Hippocampal formation (tissue), 2 donors: ENCODE measurements around the gene SAFB2.
A peak's percentile ranks its signal among the peaks of the same experiment; 100 is the strongest.

Experiments used
- DNase-seq, 2 donors: peaks; one replicate each; lab custom pipeline; 2025; lab: John Stamatoyannopoulos, UW

Gene SAFB2

DNA sequence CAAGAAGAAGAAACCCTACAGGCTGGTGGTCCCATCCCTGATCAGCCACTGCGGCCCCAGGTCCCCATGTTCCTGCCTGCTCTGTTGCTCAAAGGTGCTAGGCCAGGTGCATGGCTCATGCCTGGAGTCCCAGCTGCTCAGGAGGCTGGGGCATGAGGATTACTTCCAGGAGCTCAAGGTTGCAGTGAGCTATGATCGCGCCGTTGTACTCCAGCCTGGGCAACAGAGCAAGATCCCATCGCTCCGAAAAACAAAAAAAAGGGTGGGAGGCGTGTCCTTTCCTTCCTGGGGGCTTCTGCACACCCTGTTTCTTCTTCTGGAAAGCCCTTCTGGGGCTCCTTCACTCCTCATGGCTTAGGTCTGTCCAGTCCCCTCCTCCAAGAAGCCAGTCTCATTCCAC, 42.9 kb downstream of the SAFB2 start:
- no peak for DNase-seq

DNA sequence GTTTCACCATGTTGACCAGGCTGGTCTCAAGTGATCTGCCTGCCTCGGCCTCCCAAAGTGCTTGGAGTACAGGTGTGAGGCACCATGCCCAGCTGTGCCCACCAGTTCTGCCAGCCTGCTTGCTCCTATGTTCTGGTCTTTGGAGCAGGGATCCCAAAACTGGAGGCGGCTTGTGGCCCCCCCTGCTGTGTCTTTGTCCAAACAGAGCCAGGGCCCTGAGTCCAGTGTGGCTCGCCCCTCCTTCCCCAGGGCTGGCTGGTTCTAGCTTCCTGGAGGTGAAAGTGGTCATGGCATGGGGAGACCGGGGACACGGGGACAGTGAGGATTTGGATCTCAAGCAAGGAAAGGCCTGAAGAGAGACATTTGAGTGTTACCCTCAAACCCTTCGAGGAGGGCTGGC, 43.3 kb downstream of the SAFB2 start:
- no peak for DNase-seq

DNA sequence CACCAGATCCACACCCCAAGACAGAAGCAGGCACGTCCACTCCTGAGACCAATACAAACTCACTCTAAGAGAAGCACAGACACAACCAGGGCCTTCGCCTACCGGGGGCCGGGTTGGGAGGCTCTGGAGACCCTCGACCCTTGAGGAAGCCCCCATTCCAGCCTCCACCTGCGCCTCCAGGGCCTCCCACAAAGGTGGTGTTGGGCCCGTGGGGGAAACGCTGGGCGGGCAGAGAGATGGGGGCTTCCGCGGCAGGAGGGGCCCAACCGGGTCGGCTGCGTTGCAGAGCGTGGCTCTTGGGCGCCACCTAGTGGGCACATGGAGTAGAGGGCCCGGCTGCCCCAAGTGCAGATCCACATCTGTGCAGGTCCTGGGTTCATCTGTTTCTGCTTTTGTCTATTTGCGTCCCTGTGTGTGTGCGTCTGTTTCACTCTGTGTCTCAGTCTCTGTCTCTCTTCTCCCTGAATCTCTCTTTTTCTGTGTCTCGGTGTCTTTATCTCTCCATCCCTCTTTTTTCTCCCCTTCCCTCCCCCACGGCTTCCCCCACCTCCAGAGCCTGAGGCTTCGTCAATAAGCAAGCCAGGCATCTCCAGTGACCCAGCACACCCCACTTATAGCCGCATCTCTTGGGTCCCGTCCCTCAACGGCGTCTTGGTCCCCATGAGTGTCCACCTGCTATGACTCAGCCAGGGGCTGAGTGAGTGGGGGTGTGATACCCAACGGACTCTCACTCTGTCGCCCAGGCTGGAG, 44.3 kb downstream of the SAFB2 start:
- peak in 1 of 2 donors; percentile 33 for DNase-seq

DNA sequence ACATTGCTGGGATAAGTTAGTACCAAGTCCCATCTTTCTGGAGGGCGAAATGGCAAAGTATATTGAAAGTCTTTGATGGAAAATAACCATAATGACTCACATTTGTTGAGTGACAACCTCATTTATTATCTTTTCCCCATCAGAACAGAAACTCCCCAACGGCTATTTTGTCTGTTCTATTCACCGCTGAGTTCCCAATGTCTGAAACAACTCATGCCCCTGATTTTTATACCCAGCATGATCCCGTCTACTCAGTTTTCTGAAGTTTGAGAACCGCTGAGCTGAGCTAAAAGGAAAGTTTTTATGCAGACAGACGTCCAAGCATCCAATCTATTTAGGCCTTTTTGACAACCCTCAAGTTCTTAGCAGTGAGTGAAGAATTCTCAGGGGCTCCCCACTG, 47.0 kb downstream of the SAFB2 start:
- no peak for DNase-seq

DNA sequence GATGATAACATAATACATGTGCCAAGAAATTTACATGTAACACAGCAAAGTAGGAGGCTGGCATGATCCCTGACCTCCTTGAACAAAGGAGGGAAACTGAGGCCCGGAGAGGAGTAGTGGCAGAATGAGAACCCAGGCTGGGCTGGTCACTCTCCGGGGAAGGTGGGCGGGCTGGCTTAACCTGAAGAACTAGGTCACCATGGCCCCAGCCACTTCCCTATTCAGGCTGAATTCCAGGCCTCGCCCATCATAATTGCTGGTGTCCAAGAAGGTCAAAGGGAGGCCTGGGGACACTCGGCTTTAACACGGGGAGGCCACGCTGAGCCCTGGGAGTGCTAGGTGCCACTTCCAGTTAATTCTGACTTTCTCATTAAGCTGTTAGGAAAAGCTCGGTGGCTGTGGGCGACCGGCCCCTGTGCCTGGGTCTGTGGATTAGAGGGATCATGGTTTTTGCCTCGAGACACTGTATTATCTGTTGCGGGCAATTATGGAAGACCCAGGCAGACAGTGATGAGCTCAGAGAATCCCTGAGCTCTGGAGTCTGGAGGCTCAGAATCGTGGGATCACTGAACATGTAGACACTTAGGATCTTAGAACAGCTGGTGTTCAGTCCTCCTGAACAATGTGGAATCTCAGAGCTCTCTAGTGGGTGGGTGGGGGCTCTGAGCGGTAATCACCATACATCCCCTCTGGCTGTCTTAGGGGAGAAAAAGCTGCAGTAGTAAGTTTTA, 49.9 kb downstream of the SAFB2 start:
- no peak for DNase-seq

DNA sequence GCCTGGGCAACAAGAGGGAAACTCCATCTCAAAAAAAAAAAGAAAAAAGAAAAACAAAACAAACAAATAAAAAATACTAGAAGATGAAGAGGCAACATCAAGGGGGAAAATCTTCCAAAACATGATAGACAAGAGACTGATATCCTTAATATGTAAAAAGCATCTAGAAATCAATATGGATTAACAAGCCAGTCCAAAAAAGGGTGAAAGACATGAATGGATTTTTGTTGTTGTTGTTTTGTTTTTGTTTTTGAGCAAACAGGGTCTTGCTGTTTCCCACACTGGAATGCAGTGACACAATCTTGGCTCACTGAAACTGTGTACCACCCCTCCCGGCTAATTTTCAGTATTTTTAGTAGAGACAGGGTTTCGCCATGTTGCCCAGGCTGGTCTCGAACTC, 50.8 kb downstream of the SAFB2 start:
- DNase-seq = no peak

DNA sequence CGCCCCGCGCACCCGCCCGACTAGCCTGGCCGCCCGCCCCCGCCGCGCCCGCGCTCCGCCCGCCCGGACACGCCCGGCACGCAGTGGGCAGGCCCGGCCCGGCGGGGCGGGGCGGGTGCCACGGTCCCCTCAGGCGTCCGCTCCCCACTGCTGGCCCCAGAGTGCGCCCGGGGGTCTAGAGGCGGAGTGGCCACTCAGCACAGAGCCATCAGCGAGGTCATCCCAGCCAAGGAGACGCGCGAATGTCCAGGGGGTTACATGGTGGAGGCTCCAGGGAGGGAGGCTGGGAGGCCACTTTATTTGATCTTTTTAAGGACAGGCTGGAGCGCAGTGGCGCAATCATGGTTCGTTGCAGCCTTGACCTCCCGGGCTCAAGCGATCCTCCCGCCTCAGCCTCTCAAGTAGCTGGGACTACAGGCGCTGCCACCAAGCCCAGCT, 54.6 kb downstream of the SAFB2 start:
- no peak for DNase-seq

DNA sequence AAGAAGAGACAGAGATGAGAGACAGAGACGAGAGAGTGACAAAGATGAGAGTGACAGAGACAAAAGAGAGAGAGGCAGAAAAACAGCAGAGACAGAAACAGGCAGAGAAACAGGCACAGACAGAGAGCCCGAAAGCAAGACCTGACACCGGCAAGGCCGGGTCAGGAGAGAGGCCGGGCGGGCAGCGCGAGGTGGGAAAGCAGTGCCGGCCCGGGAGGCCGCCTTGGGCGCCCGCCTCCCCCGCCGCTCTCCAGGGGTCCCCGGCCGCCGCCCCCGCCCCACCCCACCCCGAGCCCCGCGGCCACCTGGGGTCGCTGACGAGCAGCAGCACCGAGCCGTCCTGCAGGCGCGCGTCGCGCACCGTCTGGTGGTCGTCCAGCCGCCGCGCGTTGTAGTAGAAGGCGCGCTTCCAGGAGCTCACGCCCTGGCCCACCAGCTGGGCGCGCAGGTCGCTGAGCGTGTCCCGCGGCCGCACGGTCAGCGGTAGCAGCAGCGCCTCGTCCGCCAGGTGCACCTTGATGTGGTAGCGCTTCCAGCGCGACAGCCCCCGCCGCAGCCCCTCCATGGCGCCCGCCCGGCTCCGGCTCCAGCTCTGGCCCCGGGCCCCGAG, 55.1 kb downstream of the SAFB2 start, which contains the start of gene TINCR:
Gene TINCR, minus strand, starts transcription at position 594 of the 610 bp plus-strand sequence.
- no peak for DNase-seq

DNA sequence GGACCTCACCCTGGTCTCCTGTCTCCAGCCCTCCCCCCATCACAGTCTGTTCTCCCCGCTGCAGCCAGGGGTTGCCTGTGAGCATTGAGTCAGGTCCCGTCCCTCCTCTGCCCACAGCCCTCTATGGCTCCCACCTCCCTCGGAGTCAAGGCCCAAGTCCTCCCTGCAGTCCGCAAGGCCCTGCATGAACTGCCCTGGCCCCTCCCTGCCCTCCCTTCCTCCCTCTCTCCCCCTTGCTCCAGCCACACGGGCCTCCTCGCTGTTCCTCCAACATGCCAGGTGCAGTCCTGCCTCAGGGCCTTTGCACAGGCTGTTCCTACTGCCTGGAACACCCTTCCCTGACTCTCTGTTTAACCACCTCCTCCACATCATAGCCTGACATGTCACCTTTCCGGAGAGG, 57.6 kb downstream of the SAFB2 start:
- no peak for DNase-seq

DNA sequence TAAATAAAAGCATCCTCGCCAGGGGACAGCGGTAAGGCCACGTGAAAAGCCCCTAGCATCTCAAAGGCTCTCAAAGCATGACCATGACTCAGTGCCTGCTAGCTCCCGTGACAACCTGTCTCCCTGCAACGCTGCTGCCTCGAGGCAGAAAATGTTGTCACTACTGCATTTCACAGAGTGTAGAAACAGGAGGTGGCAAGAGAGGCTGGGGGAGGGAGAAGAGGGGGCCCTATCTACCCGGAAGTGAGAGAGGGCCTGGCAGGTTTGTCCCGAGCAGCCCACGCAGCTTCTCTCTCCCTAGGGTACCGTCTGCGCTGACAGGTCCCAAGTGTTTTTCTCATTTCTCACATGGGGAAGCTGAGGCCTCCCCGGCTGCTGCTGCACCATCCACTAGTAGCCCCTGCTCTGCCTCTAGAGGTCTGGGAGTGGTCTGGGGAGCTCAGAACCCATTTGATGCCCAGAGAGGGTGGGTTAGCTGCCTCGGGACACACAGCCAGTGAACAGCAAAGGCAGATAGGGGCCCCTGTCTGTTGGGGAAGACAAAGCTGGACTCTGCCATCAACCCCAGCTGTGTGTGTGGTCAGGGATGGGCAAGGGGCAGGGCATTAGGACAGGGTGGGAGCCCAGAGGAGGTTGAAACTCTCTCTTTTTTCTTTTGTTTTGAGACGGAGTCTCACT, 58.5 kb downstream of the SAFB2 start:
- no peak for DNase-seq

DNA sequence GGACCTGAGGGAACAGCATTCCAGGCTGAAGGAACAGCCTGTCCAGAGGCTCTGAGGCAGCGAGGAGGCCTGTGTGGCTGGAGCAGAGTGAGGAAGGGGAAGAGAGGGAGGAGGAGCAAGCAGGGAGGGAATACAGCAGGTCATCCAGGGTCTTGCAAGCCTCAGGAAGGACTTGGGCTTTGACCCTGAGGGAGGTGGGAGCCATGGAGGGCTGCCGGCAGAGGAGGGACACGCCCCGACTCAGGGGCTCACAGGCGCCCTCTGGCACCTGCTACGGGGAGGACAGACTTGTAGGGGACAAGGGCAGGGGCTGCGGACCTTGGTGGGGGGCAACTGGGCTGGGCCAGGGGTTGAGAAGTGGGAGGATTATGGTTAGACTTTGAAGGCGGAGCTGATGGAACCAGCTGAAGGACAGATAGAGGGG, 59.6 kb downstream of the SAFB2 start:
- no peak for DNase-seq

DNA sequence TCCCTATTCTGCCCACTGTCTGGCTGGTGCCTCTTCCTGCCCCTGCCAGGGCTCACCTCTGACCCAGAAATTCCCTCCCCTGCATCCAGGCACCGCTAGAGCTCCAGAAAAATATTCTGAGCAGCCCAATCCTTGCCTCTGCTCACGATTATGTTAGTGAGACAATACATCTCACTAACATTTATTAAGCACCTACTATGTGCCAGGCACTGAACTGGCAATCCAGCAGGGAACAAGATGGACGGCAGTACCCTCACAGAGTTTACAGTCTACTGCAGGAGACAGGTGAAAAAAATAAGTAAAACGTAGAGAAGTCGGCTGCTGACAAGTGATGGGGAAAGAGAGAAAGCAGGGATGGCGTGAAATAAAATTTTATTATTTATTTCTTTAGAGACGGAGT, 60.3 kb downstream of the SAFB2 start:
- DNase-seq = no peak

DNA sequence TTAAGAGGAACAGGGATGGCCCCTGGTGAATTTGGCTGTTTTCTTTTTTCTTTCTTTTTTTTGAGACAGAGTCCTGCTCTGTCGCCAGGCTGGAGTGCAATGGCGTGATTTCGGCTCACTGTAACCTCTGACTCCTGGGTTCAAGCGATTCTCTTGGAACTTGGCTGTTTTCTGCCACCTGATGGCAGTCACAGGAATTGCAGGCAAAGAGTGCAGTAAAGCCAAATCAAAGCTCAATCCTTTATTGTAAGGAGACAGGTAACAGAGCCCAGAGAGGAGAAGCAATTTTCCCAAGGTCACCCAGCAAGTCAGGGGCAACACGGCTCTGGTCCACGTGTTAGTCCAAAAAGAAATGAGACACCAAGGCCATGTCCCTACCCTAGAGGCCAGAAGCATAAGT, 61.0 kb downstream of the SAFB2 start:
- DNase-seq = no peak

DNA sequence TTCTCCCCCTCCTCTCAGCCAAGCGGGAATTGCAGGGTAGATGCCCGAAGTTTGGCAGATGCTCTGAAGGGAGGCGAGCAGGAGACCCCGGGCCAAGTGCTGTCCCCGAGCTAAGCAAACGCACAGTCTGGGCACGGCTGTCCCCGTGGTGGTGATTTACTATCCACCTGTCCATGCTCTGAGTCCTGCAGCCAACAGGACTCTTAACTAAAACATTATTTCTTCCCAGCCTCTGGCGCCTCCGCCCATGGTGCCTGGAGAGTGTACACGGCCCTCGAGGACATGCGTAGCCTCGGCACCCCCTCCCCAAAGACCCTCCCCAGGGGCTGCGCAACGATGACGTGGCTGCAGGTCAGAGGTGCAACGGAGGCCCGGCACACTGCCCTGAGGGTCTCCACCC, 62.4 kb downstream of the SAFB2 start:
- no peak for DNase-seq

DNA sequence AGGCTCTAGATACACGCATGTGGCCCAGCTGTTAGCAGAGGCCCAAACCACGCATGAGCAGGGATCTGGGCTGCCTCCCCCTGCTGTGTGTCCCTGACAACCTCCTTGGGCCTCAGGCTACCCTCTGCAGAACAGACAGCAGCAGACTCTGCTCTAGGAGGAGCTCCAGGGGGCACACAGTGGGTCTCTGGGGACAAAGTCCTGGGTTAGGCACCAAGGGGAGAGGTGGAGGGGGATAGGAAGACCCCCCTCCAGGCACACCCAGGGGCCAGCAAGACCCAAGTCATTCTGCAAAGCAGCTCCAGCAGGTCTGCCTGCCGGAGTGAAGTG, 62.8 kb downstream of the SAFB2 start:
- no peak for DNase-seq

DNA sequence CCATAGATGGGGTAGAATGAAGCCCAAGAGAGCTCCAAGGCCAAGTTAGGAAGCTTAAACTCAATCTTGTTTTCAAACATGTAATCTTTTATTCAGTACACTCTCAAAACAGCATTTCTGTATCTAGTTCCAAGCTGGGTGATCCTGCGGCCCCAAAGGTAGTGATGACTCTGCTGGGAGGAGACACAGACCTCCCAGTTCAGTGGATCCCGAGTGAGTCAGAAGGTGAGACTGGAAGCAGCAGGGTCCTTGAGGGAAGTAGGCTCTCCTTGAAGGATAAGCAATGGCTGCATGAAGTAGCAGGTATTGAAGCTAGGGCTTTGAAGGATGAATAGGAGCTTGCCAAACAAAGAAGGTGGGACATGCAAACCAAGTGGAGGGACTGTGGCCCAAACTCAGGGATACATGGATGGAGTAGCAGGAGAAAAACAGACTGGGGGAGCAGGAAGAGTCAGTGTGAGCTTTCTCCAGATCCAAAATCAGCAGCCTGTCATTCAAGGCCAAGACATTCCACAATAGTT, 64.4 kb downstream of the SAFB2 start:
- no peak for DNase-seq

DNA sequence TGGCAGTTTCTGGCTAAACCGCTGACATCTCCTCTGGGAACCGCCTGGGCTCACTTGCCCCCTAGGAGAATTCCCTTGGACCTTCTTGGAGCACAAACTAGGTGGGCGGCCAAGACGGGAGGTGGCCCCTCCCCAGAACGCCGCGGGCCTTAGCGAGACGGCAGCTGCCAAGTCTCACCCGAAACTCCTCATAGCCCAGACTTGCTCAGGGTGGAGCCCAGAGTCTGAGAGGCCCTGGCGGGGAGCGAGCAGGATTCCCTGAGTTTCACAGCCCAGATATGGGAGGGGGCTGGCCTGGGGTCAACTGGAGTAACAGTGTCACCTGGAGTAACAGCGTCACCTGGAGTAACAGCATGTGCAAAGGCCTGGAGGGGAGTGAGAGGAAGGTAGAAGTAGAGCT, 64.9 kb downstream of the SAFB2 start:
- no peak for DNase-seq

DNA sequence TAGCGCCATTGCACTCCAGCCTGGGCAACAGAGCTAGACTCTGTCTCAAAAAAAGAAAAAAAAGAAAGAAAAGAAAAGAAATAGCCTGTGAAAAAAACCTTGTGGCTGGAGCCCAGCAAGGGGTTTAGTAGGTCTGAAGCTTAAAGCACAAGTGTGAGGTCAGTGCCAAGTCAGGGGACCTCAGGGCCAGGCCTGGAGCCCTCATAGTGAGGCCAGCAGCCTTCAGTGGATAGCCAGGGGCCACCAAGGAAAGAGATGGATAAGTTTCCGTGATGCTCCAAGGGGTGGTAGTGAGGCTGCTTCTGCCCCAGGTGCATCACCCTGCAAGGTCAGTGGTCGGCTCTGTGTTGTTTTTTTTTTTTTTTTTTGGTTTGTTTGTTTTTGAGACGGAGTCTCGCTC, 67.7 kb downstream of the SAFB2 start:
- no peak for DNase-seq

DNA sequence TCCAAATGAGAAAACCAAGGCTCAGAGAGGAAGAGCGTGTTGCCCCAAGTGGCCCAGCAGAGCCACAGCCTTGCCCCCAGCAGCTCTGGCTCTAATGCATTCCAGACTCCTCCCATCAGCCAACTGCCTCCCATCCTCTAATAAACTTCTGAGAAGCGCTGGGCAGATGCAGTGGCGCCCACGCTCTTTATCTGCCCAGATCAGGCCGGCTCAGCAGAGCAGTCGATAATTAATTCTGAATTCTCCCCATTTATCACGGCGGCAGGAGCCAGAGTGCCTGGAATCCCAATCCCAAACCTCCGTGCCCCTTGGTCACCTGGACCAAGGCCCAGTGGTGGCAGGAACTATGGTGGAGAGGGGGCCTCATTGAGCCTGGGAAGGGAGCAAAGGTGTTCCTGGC, 68.7 kb downstream of the SAFB2 start:
- no peak for DNase-seq

DNA sequence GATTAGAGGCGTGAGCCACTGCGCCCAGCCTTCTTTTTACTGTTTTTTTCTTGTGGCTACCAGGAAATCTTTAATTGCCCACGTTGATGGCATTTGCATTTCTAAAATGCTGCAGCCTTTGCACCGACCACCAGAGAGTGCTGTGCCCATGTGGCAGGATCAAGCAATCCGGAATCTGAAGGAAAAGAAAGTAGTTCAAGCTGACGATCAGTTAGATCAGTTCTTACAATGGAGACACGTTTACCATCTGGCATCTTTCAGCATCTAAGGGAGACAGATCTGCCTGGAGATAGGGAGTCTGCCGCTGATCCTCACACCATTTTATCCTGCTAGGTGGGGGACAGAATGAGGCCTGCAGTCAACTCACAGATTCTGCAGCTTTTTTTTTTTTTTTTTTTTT, 74.7 kb downstream of the SAFB2 start:
- peak in 1 of 2 donors; percentile 5 for DNase-seq

DNA sequence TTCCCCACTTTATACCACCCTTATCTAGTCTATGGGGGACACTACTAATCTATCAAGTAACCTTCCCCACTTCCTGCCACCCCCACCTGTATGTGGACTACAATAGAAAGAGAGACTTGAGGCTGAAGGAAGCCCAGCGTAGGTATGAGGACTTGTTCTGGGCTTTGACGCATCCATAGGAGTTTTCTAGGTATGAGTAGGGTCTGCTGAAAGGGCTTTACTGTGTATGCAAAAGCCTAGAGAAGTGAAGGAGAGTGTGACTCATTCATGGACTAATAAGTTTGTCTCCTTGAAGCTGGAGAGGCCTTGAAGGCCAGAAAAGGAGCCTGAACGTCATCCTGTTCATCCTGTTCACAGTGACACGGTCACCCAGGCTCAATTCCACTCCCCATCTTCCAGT, 76.6 kb downstream of the SAFB2 start:
- no peak for DNase-seq

DNA sequence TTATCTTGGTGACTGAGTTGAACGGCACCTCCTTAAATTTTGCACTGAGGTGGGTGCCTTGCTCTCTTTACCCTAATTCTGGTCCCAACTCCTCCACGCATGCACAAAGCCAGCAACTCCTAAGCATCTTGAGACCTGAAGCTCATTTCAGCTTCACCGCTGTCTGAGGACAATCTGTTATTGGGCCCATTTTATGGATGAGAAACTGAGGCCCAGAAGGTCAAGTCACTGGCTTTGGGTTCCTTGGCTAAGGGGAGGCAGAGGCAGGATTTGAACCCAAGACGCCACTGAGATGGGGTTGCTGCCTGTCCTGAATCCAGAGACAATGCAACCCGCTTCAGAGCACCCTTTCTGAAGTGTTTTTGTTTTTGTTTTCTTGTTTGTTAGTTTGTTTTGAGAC, 77.5 kb downstream of the SAFB2 start:
- no peak for DNase-seq
